Activated T-cell treated with anti-CD3 and anti-CD28 coated beads for 1 hour (primary cell): ENCODE results near the gene MTMR11.
"Not testable (repeated sequence)": the region's sequence is repeated elsewhere in the genome, so short reads cannot be mapped to it uniquely, and the experiment has no call there.

ENCODE experiments used
- DNase-seq: peaks from one replicate; pipeline ENCODE4 v3.0.0-alpha.2; 2020; ENCODE audit warnings: low read depth

MTMR11 gene

GRCh38 chr1:149899460-149900284, 37.0 kb downstream of the MTMR11 start, which contains the start of gene BOLA1:
TSS of gene BOLA1 (plus strand) at chr1:149899568. CDS start at chr1:149900060, 492 bp downstream.
- peak; percentile 70 for DNase-seq

GRCh38 chr1:149896575-149896974, 40.1 kb downstream of the MTMR11 start:
- DNase-seq: no peak

- no peak for DNase-seq
Observed at GRCh38 chr1:149888999-149889289, 47.7 kb downstream of the MTMR11 start.

- DNase-seq: peak; percentile 50
Observed at GRCh38 chr1:149888247-149888998, 48.3 kb downstream of the MTMR11 start.

- peak; percentile 42 for DNase-seq
Observed at GRCh38 chr1:149887456-149888246, 49.0 kb downstream of the MTMR11 start.

GRCh38 chr1:149887196-149887455, 49.6 kb downstream of the MTMR11 start:
- not testable (repeated sequence) for DNase-seq

GRCh38 chr1:149886396-149887195, 50.1 kb downstream of the MTMR11 start:
- peak; percentile 70 for DNase-seq

- not testable (repeated sequence) for DNase-seq
Observed at GRCh38 chr1:149886121-149886395, 50.6 kb downstream of the MTMR11 start.

- DNase-seq: peak; percentile 39
Observed at GRCh38 chr1:149885339-149886120, 51.1 kb downstream of the MTMR11 start.

GRCh38 chr1:149884433-149885338, 52.0 kb downstream of the MTMR11 start:
- DNase-seq: no peak

GRCh38 chr1:149883598-149884247, 53.0 kb downstream of the MTMR11 start:
- DNase-seq: no peak

GRCh38 chr1:149881876-149882275, 54.8 kb downstream of the MTMR11 start:
- no peak for DNase-seq

GRCh38 chr1:149879556-149879955, 57.1 kb downstream of the MTMR11 start:
- no peak for DNase-seq
